Sigmoid colon (tissue), 4 donors: ENCODE results near the gene EMP2.

Experiments
- CTCF ChIP-seq, 4 experiments: fragments of 450-650 bp in 3 of 4; fragments of 200-600 bp in 1 of 4; IDR thresholded peaks; one replicate each; pipeline ENCODE4 v1.5.1; 2016 to 2019; ENCODE audit warnings: antibody characterized with exemption in 4 of 4, mild to moderate bottlenecking in 3 of 4, moderate library complexity in 2 of 4
- EP300 ChIP-seq, 4 donors: sonication (generic); formaldehyde crosslinking; IDR thresholded peaks; one replicate each; pipeline ENCODE4 v1.6.1; 2017; ENCODE audit warnings: antibody characterized with exemption in 4 of 4
- POLR2A ChIP-seq, 2 donors: fragments of 450-650 bp; IDR thresholded peaks; one replicate each; pipeline ENCODE4 v1.6.1; 2016; ENCODE audit warnings: antibody characterized with exemption in 2 of 2, mild to moderate bottlenecking in 2 of 2, moderate library complexity in 2 of 2
- POLR2AphosphoS5 ChIP-seq, 4 donors: sonication (generic); formaldehyde crosslinking; IDR thresholded peaks; one replicate each; pipeline ENCODE4 v1.6.1; 2017; ENCODE audit warnings: antibody characterized with exemption in 4 of 4

- TF ChIP-seq CTCF (IDR thresholded peaks at IDR 0.05) (no peak), POLR2A (IDR thresholded peaks at IDR 0.05) (no peak), EP300 (IDR thresholded peaks at IDR 0.05) (no peak), POLR2AphosphoS5 (IDR thresholded peaks at IDR 0.05) (no peak)
These were observed 95.2 kb downstream of the EMP2 start for GRCh38 chr16:10485159-10485558.
